Stimulated activated CD4-positive, alpha-beta T cell treated with anti-CD3 and anti-CD28 coated beads, TNF-alpha, amount 100 ng/mL, for 48 hours (primary cell): ENCODE results near the gene NAGLU.
"Not testable (repeated sequence)": the region's sequence is repeated elsewhere in the genome, so short reads cannot be mapped to it uniquely, and the experiment has no call there.

Source experiments
- DNase-seq, 3 donors: peaks; one replicate each; pipeline ENCODE4 v3.0.0-alpha.2; 2020; ENCODE audit warnings: low read depth in 3 of 3

The NAGLU gene

GRCh38 chr17:42521036-42521435, 15.0 kb upstream of the NAGLU start:
- DNase-seq: no peak

- DNase-seq: no peak
Observed at GRCh38 chr17:42521666-42522262, 14.3 kb upstream of the NAGLU start.

GRCh38 chr17:42522263-42522790, 13.7 kb upstream of the NAGLU start:
- no peak for DNase-seq

- DNase-seq: no peak
Observed at GRCh38 chr17:42522798-42523278, 13.2 kb upstream of the NAGLU start.

- no peak for DNase-seq
Observed at GRCh38 chr17:42525221-42525620, 10.8 kb upstream of the NAGLU start.

- DNase-seq: no peak
Observed at GRCh38 chr17:42526031-42526444, 10.0 kb upstream of the NAGLU start.

- DNase-seq: no peak
Observed at GRCh38 chr17:42527932-42528331, 8.1 kb upstream of the NAGLU start.

- DNase-seq: no peak
Observed at GRCh38 chr17:42529061-42529460, 7.0 kb upstream of the NAGLU start.

- no peak for DNase-seq
Observed at GRCh38 chr17:42530952-42531454, 5.0 kb upstream of the NAGLU start.

- DNase-seq: peak in 1 of 3 donors; percentile 43
Observed at GRCh38 chr17:42531455-42532354, 4.3 kb upstream of the NAGLU start.

- no peak for DNase-seq
Observed at GRCh38 chr17:42535155-42536047, 640 bp upstream of the NAGLU start.

- DNase-seq: peak; percentile 44 to 79 (median 46)
Observed at GRCh38 chr17:42536372-42537155, 523 bp downstream of the NAGLU start.

GRCh38 chr17:42537156-42537805, 1.2 kb downstream of the NAGLU start:
- no peak for DNase-seq

GRCh38 chr17:42537826-42538451, 1.9 kb downstream of the NAGLU start:
- no peak for DNase-seq

- no peak for DNase-seq
Observed at GRCh38 chr17:42538482-42538881, 2.4 kb downstream of the NAGLU start.

GRCh38 chr17:42540558-42540957, 4.5 kb downstream of the NAGLU start:
- not testable (repeated sequence) for DNase-seq

- DNase-seq: no peak
Observed at GRCh38 chr17:42541041-42541833, 5.2 kb downstream of the NAGLU start.

GRCh38 chr17:42543190-42544079, 7.4 kb downstream of the NAGLU start:
- no peak for DNase-seq
